OCI-LY3 (cell line): Measurements from ENCODE around the gene MRPS2.

Experiments
- CTCF ChIP-seq: fragments of 200-600, 300-600 bp; sonication (generic); IDR thresholded peaks from 2 replicates; pipeline ENCODE4 v1.5.1; 2014; ENCODE audit warnings: antibody characterized with exemption, low read length, low read depth
- EZH2phosphoT487 ChIP-seq: fragments of 200-600 bp; shearing (Covaris generic); IDR thresholded peaks from 2 replicates; pipeline ENCODE4 v1.6.1; 2018; ENCODE audit warnings: antibody characterized with exemption, mixed run types, low read depth

DNA sequence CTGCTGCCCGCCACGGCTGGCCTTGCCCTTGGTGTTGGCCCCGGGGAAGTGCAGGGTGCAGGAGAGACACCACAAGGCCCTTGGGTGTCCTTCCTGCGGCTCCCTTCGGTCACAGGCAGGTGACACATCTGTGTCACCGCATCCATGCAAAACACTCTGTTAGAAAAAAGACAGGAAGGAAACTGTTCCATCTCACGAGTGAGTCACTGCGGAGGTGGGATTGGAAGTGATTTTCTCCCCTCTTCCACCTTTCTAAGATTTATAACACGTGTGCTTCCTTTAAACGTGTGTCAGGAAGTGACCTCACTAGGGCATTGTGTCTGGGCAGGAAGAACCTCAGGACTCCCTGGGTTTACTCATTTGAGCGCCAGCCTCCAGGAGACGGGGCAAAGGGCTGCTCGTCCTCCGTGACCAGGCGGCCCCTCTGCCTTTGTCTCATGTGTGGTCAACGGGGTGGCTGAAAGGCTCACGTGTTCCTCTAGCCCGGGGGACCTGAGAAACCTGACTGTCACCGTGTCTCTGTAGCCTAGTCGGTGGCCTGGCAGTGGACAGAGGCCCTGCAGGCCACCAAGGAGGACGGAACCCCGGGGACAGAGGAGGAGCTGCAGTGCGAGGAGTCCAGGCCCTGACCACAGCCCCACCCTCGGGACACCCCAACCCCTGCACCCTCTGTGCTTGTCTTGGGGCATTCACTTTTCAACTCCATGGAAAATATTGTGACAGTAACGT, 15.8 kb downstream of the MRPS2 start:
- TF ChIP-seq CTCF (no peak), EZH2phosphoT487 (no peak)
